SIG-M5 treated with dmso at 0.1 percent for 504 hours (cell line): ENCODE measurements around the gene RALGPS1.
A peak's percentile ranks its signal among the peaks of the same experiment; 100 is the strongest.

Experiments
- DNase-seq: peaks from one replicate; lab custom pipeline; 2025; ENCODE audit not compliant: unreplicated experiment; lab: John Stamatoyannopoulos, UW

RALGPS1 gene

DNA sequence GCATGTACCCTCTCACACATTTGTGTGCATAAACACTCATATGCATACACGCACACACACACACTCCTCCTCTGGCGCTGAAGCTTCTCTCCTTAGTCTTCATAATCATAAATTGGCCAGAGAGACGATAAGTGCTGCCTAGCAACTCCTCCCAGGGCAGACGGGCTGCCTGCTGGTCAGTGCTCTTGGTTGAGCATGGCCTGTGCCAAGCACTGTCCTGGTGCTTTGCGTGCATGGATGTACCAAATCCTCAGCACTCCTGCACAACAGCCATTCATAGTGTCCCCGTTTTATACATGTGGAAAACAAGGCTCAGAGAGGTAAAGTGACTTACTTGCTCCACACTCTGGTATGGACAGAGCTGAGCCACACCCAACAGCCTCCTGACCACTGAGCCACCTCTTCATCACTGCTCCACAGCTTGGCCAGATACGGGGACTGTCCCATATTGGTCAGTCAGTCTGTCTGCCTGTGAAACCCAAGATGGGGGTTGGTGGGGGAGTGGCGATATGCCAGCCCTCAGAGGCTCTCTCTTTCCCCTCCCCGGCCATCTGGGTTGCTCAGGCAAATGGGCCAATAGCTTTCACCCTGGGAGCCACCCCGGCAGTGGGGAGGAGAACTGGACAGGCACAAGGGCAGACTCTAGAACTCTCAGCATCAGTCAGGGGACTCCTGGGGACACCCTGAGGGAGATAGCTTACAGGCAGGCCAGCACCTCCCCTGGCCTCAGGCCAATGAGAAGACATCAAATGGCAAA is 285.7 kb downstream of the RALGPS1 start:
- no peak for DNase-seq

- DNase-seq: no peak
These were observed 286.5 kb downstream of the RALGPS1 start for GRCh38 chr9:127201071-127201541.

DNA sequence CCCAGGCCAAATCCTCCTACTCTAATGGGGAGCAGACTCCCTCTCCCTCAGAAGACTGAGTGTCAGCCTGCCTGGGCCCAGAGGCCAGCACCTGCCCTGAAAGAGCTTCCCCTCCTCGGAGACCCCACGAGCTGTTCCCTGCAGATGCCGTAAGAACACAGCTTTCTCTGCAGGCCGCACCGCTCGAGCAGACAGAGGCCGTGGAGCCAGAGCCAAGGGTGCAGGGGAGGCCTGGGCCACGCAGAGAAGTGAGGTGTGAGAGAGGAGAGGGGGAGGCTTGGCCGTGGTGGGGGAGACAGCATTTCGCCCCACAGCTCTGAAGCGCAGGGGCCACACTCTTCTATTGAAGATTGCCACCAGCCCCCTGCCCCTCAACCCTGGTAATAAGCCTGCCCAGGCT is 287.1 kb downstream of the RALGPS1 start:
- no peak for DNase-seq

DNA sequence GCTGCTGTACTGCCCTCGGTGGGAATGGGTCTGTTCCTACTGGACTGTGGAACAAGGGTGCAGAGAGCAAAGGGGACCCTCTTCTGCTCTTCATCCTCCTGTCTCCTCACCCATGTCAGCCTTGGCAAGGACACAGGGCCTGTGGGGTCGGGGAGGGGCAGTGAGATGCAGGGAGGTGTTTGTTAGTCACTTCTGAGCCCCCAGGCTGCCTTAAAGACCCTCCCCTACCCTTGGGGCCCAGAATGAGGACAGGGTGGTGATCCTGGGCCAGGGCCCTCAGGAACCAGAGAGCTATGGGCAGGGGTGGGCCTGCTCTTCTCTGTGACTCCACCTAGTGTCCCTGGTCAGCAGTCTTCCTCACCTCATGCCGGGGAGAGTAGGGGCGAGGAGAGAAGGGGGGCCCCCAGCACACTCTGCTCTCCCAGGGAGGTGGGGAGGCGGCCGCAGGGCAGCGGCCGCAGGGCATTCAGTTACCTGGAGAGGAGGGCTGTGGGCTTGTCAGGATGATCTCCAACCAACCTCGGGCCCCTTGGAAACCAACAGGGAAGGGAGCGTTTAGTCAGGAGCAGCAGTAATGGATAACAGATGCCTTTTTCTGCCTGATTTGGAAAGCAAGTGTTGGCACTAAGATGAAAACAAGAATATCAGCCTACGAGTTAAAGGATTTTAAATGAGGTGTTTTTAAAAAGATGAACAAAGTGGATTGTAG is 288.0 kb downstream of the RALGPS1 start:
- DNase-seq: no peak

GRCh38 chr9:127203681-127204327 is 289.2 kb downstream of the RALGPS1 start:
- DNase-seq: no peak

GRCh38 chr9:127204771-127205470 is 290.3 kb downstream of the RALGPS1 start:
- DNase-seq: peak; percentile 38

- DNase-seq: no peak
These were observed 291.4 kb downstream of the RALGPS1 start for GRCh38 chr9:127205952-127206351.

DNA sequence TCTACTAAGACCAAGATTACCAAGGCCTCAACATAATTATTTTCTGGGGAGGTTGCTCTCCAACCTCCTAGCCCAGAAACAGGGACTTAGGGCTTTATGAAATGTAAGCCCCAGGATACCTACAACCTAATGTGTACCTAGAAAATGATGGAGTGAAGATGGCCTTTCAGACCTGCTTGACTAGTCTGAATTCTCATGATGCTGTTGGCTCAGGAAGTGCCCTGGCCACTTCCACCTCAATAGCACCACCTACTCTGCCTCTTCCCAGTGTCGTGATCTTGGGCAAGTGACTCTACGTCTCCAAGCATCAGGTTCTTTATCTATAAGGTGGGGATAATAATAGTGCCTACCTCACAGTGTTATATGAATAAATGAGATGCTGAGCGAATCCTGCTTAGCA is 292.1 kb downstream of the RALGPS1 start:
- DNase-seq: no peak

DNA sequence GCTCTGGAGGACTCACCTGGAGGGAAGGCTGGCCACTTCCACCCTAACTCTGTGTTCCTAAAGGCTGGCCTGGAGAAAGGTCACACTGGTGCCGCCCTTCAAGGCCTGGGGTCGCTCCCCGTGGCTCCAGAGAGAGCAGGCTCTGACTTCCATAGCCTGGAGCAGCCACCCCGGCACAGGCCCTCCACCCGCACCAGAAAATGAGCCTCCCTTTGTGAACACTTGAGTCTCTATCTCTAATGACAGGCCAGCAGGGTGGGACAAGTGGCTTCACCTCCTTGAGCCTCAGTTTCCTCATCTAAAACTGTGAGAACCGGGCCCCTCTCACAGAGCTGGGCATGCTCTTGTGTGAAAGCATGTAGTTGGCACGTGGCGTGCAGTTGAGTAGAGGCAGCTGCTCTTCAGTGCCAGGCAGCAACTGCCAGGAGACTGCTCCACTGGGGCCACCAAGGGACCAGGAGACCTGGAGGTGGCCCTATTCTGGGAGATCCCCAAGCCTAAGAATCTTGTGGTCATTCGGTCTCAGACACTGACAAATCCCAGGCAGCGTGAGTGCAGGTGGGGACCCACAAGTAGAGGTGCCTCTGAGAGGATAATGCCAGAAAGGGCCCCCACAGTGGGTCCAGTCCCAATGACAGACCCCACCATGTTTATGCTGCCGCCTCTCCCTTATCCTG is 293.3 kb downstream of the RALGPS1 start:
- DNase-seq: no peak

GRCh38 chr9:127208416-127208815 is 293.8 kb downstream of the RALGPS1 start:
- no peak for DNase-seq

DNA sequence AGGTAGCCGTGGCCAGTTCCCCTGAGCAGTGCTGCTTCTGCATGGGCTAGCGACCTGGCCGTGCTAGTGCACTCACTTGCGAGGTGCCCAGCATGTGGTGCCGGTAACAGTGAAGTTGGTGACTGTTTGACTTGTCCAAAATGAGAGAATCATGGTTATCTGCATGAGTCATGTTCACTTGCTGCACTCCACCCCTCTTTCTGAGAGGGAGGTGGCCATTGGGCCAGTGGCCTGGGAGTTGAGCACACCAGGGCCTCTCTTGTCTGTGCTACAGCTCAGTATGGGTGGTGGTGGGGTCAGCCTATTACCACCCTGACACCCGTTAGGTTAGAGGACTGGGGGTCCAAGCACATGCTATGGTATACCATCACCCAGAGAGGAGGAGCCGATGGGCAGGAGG is 294.6 kb downstream of the RALGPS1 start:
- no peak for DNase-seq

DNA sequence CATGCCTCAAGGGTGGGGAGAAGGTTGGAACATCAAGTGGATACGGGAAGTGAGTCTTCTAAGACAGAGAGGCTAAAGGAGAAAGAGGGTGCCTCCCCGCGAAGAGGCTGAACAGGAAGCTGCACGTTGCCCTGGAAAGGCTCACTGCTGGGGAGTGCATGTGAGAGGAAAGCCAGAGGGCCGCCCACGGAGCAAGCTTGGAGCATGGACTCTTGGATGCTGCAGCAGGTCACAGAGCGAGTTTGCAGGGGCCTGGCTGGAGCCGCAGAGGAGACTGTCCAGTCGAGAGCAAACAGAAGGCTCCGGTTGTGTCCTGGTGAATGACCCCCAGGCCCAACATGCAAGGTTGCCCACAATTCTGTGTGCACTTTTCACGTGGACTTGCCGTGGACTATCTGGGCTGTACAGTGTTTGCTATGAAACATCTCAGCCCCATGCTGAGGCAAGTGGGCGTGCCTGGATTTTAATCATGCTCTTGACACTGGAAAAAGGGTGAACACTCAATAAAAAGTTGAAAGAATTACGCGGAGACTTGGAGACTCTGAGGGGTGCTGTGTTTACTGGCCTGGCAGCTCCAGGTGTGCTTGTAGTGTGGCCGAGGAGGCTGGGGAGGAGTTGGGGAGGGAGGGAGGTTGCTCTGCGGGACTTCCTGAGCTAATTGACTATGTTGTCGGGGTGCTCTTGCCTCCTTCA is 295.5 kb downstream of the RALGPS1 start:
- no peak for DNase-seq

DNA sequence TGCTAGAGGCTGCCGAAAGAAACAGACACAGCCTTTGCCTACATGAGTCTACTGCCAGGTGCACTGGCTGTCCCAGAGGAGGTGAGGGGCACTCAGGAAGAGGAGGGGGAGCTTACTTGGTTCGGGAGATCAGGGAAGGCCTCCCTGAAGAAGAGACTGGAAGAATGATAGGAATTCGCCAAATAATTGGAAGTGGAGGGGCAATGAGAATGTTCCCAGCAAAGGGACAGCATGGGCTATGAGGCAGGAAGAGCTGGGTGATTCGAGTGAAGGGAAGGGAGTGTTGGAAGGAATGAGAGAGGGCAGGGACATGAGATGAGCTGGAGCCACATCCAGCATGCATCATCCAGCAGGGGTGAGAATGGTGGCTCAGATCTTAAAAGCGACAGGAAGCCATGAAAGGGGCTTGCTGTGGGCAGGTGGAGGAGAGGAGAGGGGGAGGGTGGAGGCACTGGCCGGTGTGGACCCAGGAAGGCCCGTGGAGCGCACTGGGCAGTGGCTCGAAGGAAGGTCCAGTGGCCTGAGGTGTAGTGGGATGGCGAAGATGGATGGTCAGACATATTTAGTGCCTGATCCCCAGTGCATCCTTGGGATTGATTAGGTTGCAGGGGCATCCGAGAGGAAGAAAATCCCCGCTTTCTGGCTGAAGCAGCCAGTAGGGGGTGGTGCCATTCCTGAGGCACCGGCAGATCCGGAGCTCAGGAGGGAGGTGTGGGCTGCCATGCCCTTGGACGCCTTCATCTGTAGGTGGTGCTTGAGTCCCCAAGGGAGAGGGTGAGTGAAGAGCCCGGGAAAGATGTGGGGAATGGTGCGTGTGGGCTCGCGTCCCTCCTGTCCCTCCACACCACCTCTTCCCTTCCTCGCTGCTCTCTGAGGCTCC is 296.5 kb downstream of the RALGPS1 start:
- no peak for DNase-seq

DNA sequence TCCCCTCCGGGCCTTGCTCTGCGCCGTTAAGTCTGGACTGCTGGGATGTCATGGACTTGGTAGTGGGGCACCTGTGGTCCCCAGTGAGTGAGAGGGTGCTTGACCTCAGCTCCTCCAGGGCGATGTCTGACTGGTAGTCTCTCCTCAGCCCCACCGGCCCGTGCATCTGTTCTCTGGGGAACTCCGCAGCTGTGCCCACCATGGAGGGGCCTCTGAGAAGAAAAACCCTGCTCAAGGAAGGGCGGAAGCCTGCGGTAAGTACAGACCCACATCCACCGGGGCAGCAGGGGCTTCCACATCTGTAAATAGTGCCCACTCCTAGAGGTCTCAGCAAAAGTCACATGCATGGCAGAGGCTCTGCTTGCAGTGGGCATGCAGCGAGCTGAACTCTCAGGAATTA is 297.4 kb downstream of the RALGPS1 start:
- no peak for DNase-seq

DNA sequence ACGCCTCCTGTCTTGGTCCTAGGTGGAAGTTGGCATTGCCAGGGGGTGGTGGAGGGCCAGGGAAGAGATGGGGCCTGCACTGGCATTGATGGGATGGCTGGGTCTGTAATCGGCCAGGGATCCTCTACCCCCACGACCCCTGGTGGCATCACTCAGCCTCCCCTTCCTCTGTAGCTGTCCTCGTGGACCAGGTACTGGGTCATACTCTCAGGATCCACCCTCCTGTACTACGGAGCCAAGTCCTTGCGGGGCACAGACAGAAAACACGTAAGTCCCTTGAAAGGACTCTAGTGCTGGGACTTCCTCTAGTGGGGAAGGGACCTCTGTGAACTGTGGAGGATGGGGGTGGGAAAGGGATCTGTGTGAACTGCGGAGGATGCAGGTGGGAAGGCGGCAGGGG is 297.9 kb downstream of the RALGPS1 start:
- DNase-seq: no peak

DNA sequence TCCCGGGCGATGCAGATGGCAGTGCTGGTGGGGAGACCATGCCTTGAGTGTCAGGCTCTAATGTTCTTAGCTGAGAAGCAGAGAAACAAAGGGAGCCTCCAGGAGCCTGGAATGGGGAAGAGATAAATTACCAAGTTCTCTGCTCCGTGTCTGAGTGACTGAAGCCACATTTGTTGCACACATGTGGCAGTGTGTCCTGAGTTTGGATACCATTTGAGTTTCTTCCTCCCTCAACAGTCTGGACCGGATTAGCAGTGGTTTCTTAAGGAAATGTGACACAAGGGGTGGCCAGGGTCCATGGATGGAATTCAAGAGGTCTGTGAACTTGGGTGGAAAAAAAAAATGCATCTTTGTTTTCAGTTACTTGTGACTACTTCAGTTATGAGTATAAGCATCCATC is 299.3 kb downstream of the RALGPS1 start:
- no peak for DNase-seq

GRCh38 chr9:127214421-127215267 is 300.1 kb downstream of the RALGPS1 start:
- no peak for DNase-seq
